ENCODE data around the gene RNF111.

- TF ChIP-seq EZH2 (IDR thresholded peaks at IDR 0.05; ENCODE audit: borderline replicate concordance, insufficient read depth, low read length, poor library complexity, severe bottlenecking) (no peak), EP300 (conservative IDR thresholded peaks at IDR 0.05; ENCODE audit: poor library complexity, severe bottlenecking) (no peak), CTCF (IDR thresholded peaks at IDR 0.05; ENCODE audit: poor library complexity, severe bottlenecking) (no peak), REST (IDR thresholded peaks at IDR 0.05; ENCODE audit: borderline replicate concordance) (no peak), RAD21 (conservative IDR thresholded peaks at IDR 0.05) (no peak), MXI1 (conservative IDR thresholded peaks at IDR 0.05; ENCODE audit: poor library complexity, severe bottlenecking) (no peak), POLR2AphosphoS5 (IDR thresholded peaks at IDR 0.05) (no peak), SMC3 (conservative IDR thresholded peaks at IDR 0.05; ENCODE audit: poor library complexity) (no peak)
Observed at GRCh38 chr15:58966698-58967097, 20.8 kb upstream of the RNF111 start.
